ENCODE results near the gene TRIM39. TPM values are rescaled to one million over a fixed set of nuclear protein-coding genes. Genes with fewer than 3 reads are reported as not detected.

The TRIM39 gene
- total and polyA plus RNA-seq, 2 of the 13 experiments (the other 11 are each of a cell fraction or from before 2014, with no cell fraction given), result 7.7 to 14.6 TPM

GRCh38 chr6:30344868-30345671 lies 18.3 kb downstream of the TRIM39 start, which contains the start of gene RPP21 (continued):
- TF ChIP-seq ZNF646 (CRISPR knock-in tag; IDR thresholded peaks at IDR 0.05), result no peak
- peak; percentile 91 for TF ChIP-seq HOXD1 (CRISPR knock-in tag; IDR thresholded peaks at IDR 0.05)
- no peak for TF ChIP-seq IKZF1 (IDR thresholded peaks at IDR 0.05)
- peak; percentile 83; the same call in 1 of the 2 replicates for TF ChIP-seq KAT7 (CRISPR knock-in tag; IDR thresholded peaks at IDR 0.05; ENCODE audit: borderline replicate concordance)
- TF ChIP-seq ZNF598 (CRISPR knock-in tag; IDR thresholded peaks at IDR 0.05; ENCODE audit: borderline replicate concordance), result peak; percentile 86
- TF ChIP-seq TAF1 (CRISPR knock-in tag; IDR thresholded peaks at IDR 0.05), result peak; percentile 98
- TF ChIP-seq ZNF329 (CRISPR knock-in tag; IDR thresholded peaks at IDR 0.05; ENCODE audit: low read depth), result peak; percentile 78
- TF ChIP-seq ZNF564 (CRISPR knock-in tag; IDR thresholded peaks at IDR 0.05), result peak; percentile 55; the same call in 1 of the 2 replicates
- TF ChIP-seq MXD3 (CRISPR knock-in tag; IDR thresholded peaks at IDR 0.05), result peak; percentile 96
- no peak for TF ChIP-seq GLMP (CRISPR knock-in tag; IDR thresholded peaks at IDR 0.05; ENCODE audit: borderline replicate concordance)
- no peak for TF ChIP-seq KIAA2018 (CRISPR knock-in tag; IDR thresholded peaks at IDR 0.05; ENCODE audit: borderline replicate concordance)
- TF ChIP-seq ZNF230 (CRISPR knock-in tag; IDR thresholded peaks at IDR 0.05), result peak; percentile 10; the same call in 1 of the 2 replicates
